ENCODE results near the gene SEL1L3. TPM values are rescaled to one million over a fixed set of nuclear protein-coding genes. Genes with fewer than 3 reads are reported as not detected.

Gene SEL1L3
- polyA plus RNA-seq, 3 donors, result 22.9 to 24.9 (median 23.1) TPM

GRCh38 chr4:25857403-25857802, 5.4 kb downstream of the SEL1L3 start:
- no peak for DNase-seq (ENCODE audit: low read depth in 3 of 3, low spot score in 2 of 3)

- DNase-seq (ENCODE audit: low read depth in 3 of 3, low spot score in 2 of 3), result no peak
These were observed 6.0 kb downstream of the SEL1L3 start for GRCh38 chr4:25856756-25857155.

- no peak for DNase-seq (ENCODE audit: low read depth in 3 of 3, low spot score in 2 of 3)
These were observed 10.7 kb downstream of the SEL1L3 start for GRCh38 chr4:25852103-25852502.

- DNase-seq (ENCODE audit: low read depth in 3 of 3, low spot score in 2 of 3), result no peak
These were observed 15.5 kb downstream of the SEL1L3 start for GRCh38 chr4:25847329-25847728.

- DNase-seq (ENCODE audit: low read depth in 3 of 3, low spot score in 2 of 3), result no peak
These were observed 16.7 kb downstream of the SEL1L3 start for GRCh38 chr4:25845841-25846653.

GRCh38 chr4:25844961-25845712, 17.7 kb downstream of the SEL1L3 start:
- DNase-seq (ENCODE audit: low read depth in 3 of 3, low spot score in 2 of 3), result no peak

- no peak for DNase-seq (ENCODE audit: low read depth in 3 of 3, low spot score in 2 of 3)
These were observed 19.3 kb downstream of the SEL1L3 start for GRCh38 chr4:25843340-25844097.

GRCh38 chr4:25842229-25842845, 20.5 kb downstream of the SEL1L3 start:
- no peak for DNase-seq (ENCODE audit: low read depth in 3 of 3, low spot score in 2 of 3)

- no peak for DNase-seq (ENCODE audit: low read depth in 3 of 3, low spot score in 2 of 3)
These were observed 23.1 kb downstream of the SEL1L3 start for GRCh38 chr4:25839687-25840086.

- DNase-seq (ENCODE audit: low read depth in 3 of 3, low spot score in 2 of 3), result no peak
These were observed 23.6 kb downstream of the SEL1L3 start for GRCh38 chr4:25839233-25839632.

- no peak for DNase-seq (ENCODE audit: low read depth in 3 of 3, low spot score in 2 of 3)
These were observed 24.3 kb downstream of the SEL1L3 start for GRCh38 chr4:25838526-25838925.

- no peak for DNase-seq (ENCODE audit: low read depth in 3 of 3, low spot score in 2 of 3)
These were observed 25.7 kb downstream of the SEL1L3 start for GRCh38 chr4:25837107-25837506.

GRCh38 chr4:25835384-25835783, 27.4 kb downstream of the SEL1L3 start:
- DNase-seq (ENCODE audit: low read depth in 3 of 3, low spot score in 2 of 3), result no peak

- DNase-seq (ENCODE audit: low read depth in 3 of 3, low spot score in 2 of 3), result no peak
These were observed 28.2 kb downstream of the SEL1L3 start for GRCh38 chr4:25834411-25835107.

- DNase-seq (ENCODE audit: low read depth in 3 of 3, low spot score in 2 of 3), result no peak
These were observed 32.2 kb downstream of the SEL1L3 start for GRCh38 chr4:25830548-25830947.

GRCh38 chr4:25827897-25828296, 34.9 kb downstream of the SEL1L3 start:
- no peak for DNase-seq (ENCODE audit: low read depth in 3 of 3, low spot score in 2 of 3)

GRCh38 chr4:25827373-25827772, 35.4 kb downstream of the SEL1L3 start:
- DNase-seq (ENCODE audit: low read depth in 3 of 3, low spot score in 2 of 3), result no peak

- DNase-seq (ENCODE audit: low read depth in 3 of 3, low spot score in 2 of 3), result no peak
These were observed 36.6 kb downstream of the SEL1L3 start for GRCh38 chr4:25826074-25826752.

- DNase-seq (ENCODE audit: low read depth in 3 of 3, low spot score in 2 of 3), result no peak
These were observed 39.2 kb downstream of the SEL1L3 start for GRCh38 chr4:25823632-25824031.

- no peak for DNase-seq (ENCODE audit: low read depth in 3 of 3, low spot score in 2 of 3)
These were observed 40.9 kb downstream of the SEL1L3 start for GRCh38 chr4:25821899-25822298.
